ENCODE results near the gene SLC16A3.

DNA sequence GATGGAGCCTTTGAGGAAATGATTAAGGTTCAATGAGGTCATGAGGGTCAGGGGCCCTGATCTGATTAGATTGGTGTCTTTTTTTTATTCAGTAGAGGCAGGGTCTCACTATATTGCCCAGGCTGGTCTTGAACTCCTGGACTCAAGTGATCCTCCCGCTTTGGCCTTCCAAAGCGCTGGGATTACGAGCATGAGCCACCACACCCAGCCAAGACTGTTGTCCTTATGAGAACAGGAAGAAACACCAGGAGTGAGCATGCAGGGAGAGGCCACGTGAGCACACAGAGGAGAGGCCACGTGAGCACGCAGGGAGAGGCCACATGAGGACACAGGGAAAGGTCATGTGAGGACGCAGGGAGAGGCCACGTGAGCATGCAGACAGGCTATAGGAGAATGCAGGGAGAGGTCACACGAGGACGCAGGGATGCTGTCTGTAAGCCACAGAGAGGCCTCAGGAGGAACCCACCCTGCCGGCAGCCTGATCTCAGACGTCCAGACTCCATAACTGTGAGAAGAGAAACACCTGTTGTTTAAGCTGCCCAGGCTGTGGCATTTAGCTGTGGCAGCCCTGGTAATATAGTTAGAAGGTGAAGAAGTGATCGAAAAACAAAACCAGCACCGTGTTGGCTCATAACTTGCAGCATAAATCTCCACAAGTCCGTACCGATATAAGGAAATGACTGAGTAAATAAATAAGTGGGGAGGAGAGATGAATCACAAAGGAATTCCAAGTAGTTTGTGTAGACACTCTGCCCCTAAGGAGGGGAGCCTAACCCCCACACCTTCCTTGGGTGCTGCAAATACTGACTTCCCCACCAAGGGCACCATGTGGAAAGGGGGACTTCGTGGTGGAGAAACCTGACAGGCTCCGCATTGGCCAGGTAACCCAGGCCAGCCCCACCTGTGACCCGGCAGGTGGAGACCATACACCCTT, 59.3 kb downstream of the SLC16A3 start:
- TF ChIP-seq POLR2AphosphoS5 (IDR thresholded peaks at IDR 0.05; ENCODE audit: insufficient read depth, low read depth, low read length) (no peak), FOS (IDR thresholded peaks at IDR 0.05; ENCODE audit: borderline replicate concordance, insufficient read depth, low read length) (peak; percentile 68)
- TF ChIP-seq, protein P1, sequence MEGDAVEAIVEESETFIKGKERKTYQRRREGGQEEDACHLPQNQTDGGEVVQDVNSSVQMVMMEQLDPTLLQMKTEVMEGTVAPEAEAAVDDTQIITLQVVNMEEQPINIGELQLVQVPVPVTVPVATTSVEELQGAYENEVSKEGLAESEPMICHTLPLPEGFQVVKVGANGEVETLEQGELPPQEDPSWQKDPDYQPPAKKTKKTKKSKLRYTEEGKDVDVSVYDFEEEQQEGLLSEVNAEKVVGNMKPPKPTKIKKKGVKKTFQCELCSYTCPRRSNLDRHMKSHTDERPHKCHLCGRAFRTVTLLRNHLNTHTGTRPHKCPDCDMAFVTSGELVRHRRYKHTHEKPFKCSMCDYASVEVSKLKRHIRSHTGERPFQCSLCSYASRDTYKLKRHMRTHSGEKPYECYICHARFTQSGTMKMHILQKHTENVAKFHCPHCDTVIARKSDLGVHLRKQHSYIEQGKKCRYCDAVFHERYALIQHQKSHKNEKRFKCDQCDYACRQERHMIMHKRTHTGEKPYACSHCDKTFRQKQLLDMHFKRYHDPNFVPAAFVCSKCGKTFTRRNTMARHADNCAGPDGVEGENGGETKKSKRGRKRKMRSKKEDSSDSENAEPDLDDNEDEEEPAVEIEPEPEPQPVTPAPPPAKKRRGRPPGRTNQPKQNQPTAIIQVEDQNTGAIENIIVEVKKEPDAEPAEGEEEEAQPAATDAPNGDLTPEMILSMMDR (IDR thresholded peaks at IDR 0.05; ENCODE audit: extremely low read depth in 1 of 2, insufficient read depth in 1 of 2, low read depth in 1 of 2, low read length in 2 of 2), result no peak
